ENCODE measurements around the gene PRKN.

Gene PRKN

GRCh38 chr6:161971043-161971442, 756.5 kb downstream of the PRKN start:
- Histone ChIP-seq H3K27ac (ENCODE audit: insufficient read depth, low read depth, low read length, poor library complexity, severe bottlenecking) (no peak overlapping the region), H3K4me3 (ENCODE audit: insufficient read depth, low read depth, low read length) (no peak overlapping the region), H3K36me3 (ENCODE audit: control insufficient read depth, insufficient read depth, low read length) (no peaks in the 10 kb centered on the region), H3K9me3 (ENCODE audit: control insufficient read depth, low read length) (no peaks in the 10 kb centered on the region), H3K27me3 (ENCODE audit: control insufficient read depth, insufficient read depth, low read length, poor library complexity, severe bottlenecking) (no peaks in the 10 kb centered on the region), H3K4me1 (ENCODE audit: control insufficient read depth, insufficient read depth, low read length) (no peaks in the 10 kb centered on the region)
- 94 to 98% methylated on average over 5 of the region's 5 CpGs for WGBS, 2 experiments

GRCh38 chr6:161963634-161964234, 763.8 kb downstream of the PRKN start:
- H3K4me3 ChIP-seq (ENCODE audit: insufficient read depth, low read depth, low read length), result no peak overlapping the region
- WGBS, 2 experiments, result 24 to 33% methylated on average over 4 of the region's 4 CpGs
- no peak overlapping the region for H3K27ac ChIP-seq (ENCODE audit: insufficient read depth, low read depth, low read length, poor library complexity, severe bottlenecking)
- no peaks in the 10 kb centered on the region for H3K36me3 ChIP-seq (ENCODE audit: control insufficient read depth, insufficient read depth, low read length)
- no peaks in the 10 kb centered on the region for H3K27me3 ChIP-seq (ENCODE audit: control insufficient read depth, insufficient read depth, low read length, poor library complexity, severe bottlenecking)
- peaks cover 7% of the 10 kb centered on the region for H3K4me1 ChIP-seq (ENCODE audit: control insufficient read depth, insufficient read depth, low read length)
- no peaks in the 10 kb centered on the region for H3K9me3 ChIP-seq (ENCODE audit: control insufficient read depth, low read length)

GRCh38 chr6:161963181-161963580, 764.4 kb downstream of the PRKN start:
- Histone ChIP-seq H3K36me3 (ENCODE audit: control insufficient read depth, insufficient read depth, low read length) (no peaks in the 10 kb centered on the region), H3K9me3 (ENCODE audit: control insufficient read depth, low read length) (no peaks in the 10 kb centered on the region), H3K27me3 (ENCODE audit: control insufficient read depth, insufficient read depth, low read length, poor library complexity, severe bottlenecking) (no peaks in the 10 kb centered on the region), H3K4me1 (ENCODE audit: control insufficient read depth, insufficient read depth, low read length) (peaks cover 7% of the 10 kb centered on the region), H3K27ac (ENCODE audit: insufficient read depth, low read depth, low read length, poor library complexity, severe bottlenecking) (no peak overlapping the region), H3K4me3 (ENCODE audit: insufficient read depth, low read depth, low read length) (no peak overlapping the region)
- WGBS, 2 experiments, result 89 to 90% methylated on average over 8 of the region's 8 CpGs

GRCh38 chr6:161961796-161962195, 765.8 kb downstream of the PRKN start:
- 91 to 94% methylated on average over 6 of the region's 6 CpGs for WGBS, 2 experiments
- Histone ChIP-seq H3K36me3 (ENCODE audit: control insufficient read depth, insufficient read depth, low read length) (no peaks in the 10 kb centered on the region), H3K9me3 (ENCODE audit: control insufficient read depth, low read length) (no peaks in the 10 kb centered on the region), H3K27ac (ENCODE audit: insufficient read depth, low read depth, low read length, poor library complexity, severe bottlenecking) (no peak overlapping the region), H3K4me3 (ENCODE audit: insufficient read depth, low read depth, low read length) (no peak overlapping the region), H3K27me3 (ENCODE audit: control insufficient read depth, insufficient read depth, low read length, poor library complexity, severe bottlenecking) (no peaks in the 10 kb centered on the region), H3K4me1 (ENCODE audit: control insufficient read depth, insufficient read depth, low read length) (peaks cover 7% of the 10 kb centered on the region)

GRCh38 chr6:161961046-161961445, 766.5 kb downstream of the PRKN start:
- Histone ChIP-seq H3K27me3 (ENCODE audit: control insufficient read depth, insufficient read depth, low read length, poor library complexity, severe bottlenecking) (no peaks in the 10 kb centered on the region), H3K36me3 (ENCODE audit: control insufficient read depth, insufficient read depth, low read length) (no peaks in the 10 kb centered on the region), H3K4me3 (ENCODE audit: insufficient read depth, low read depth, low read length) (no peak overlapping the region), H3K4me1 (ENCODE audit: control insufficient read depth, insufficient read depth, low read length) (peaks cover 7% of the 10 kb centered on the region), H3K9me3 (ENCODE audit: control insufficient read depth, low read length) (no peaks in the 10 kb centered on the region), H3K27ac (ENCODE audit: insufficient read depth, low read depth, low read length, poor library complexity, severe bottlenecking) (no peak overlapping the region)
- WGBS, 2 experiments, result 87 to 92% methylated on average over 8 of the region's 8 CpGs

GRCh38 chr6:161959072-161959471, 768.5 kb downstream of the PRKN start:
- 92 to 95% methylated on average over 12 of the region's 12 CpGs for WGBS, 2 experiments

GRCh38 chr6:161956082-161956481, 771.5 kb downstream of the PRKN start:
- no peaks in the 10 kb centered on the region for H3K9me3 ChIP-seq (ENCODE audit: control insufficient read depth, low read length)
- H3K36me3 ChIP-seq (ENCODE audit: control insufficient read depth, insufficient read depth, low read length), result no peaks in the 10 kb centered on the region
- no peaks in the 10 kb centered on the region for H3K4me1 ChIP-seq (ENCODE audit: control insufficient read depth, insufficient read depth, low read length)
- WGBS, 2 experiments, result 89 to 90% methylated on average over 1 of the region's 1 CpG
- H3K27me3 ChIP-seq (ENCODE audit: control insufficient read depth, insufficient read depth, low read length, poor library complexity, severe bottlenecking), result no peaks in the 10 kb centered on the region
- H3K4me3 ChIP-seq (ENCODE audit: insufficient read depth, low read depth, low read length), result no peak overlapping the region
- no peak overlapping the region for H3K27ac ChIP-seq (ENCODE audit: insufficient read depth, low read depth, low read length, poor library complexity, severe bottlenecking)

More at GRCh38 chr6:161959072-161959471, 768.5 kb downstream of the PRKN start:
- H3K4me3 ChIP-seq (ENCODE audit: insufficient read depth, low read depth, low read length), result no peak overlapping the region
- H3K36me3 ChIP-seq (ENCODE audit: control insufficient read depth, insufficient read depth, low read length), result no peaks in the 10 kb centered on the region
- no peaks in the 10 kb centered on the region for H3K27me3 ChIP-seq (ENCODE audit: control insufficient read depth, insufficient read depth, low read length, poor library complexity, severe bottlenecking)
- H3K9me3 ChIP-seq (ENCODE audit: control insufficient read depth, low read length), result no peaks in the 10 kb centered on the region
- H3K27ac ChIP-seq (ENCODE audit: insufficient read depth, low read depth, low read length, poor library complexity, severe bottlenecking), result no peak overlapping the region
- peaks cover 2% of the 10 kb centered on the region for H3K4me1 ChIP-seq (ENCODE audit: control insufficient read depth, insufficient read depth, low read length)

- Histone ChIP-seq H3K4me1 (ENCODE audit: control insufficient read depth, insufficient read depth, low read length) (no peaks in the 10 kb centered on the region), H3K36me3 (ENCODE audit: control insufficient read depth, insufficient read depth, low read length) (no peaks in the 10 kb centered on the region), H3K9me3 (ENCODE audit: control insufficient read depth, low read length) (no peaks in the 10 kb centered on the region), H3K4me3 (ENCODE audit: insufficient read depth, low read depth, low read length) (no peak overlapping the region), H3K27me3 (ENCODE audit: control insufficient read depth, insufficient read depth, low read length, poor library complexity, severe bottlenecking) (no peaks in the 10 kb centered on the region), H3K27ac (ENCODE audit: insufficient read depth, low read depth, low read length, poor library complexity, severe bottlenecking) (no peak overlapping the region)
- 79 to 82% methylated on average over 4 to 5 of the region's 5 CpGs for WGBS, 2 experiments
These were observed 772.8 kb downstream of the PRKN start for GRCh38 chr6:161954699-161955276.

GRCh38 chr6:161954077-161954476, 773.5 kb downstream of the PRKN start:
- no peak overlapping the region for H3K4me3 ChIP-seq (ENCODE audit: insufficient read depth, low read depth, low read length)
- H3K27me3 ChIP-seq (ENCODE audit: control insufficient read depth, insufficient read depth, low read length, poor library complexity, severe bottlenecking), result no peaks in the 10 kb centered on the region
- 90 to 91% methylated on average over 10 of the region's 10 CpGs for WGBS, 2 experiments
- H3K27ac ChIP-seq (ENCODE audit: insufficient read depth, low read depth, low read length, poor library complexity, severe bottlenecking), result no peak overlapping the region
- H3K4me1 ChIP-seq (ENCODE audit: control insufficient read depth, insufficient read depth, low read length), result no peaks in the 10 kb centered on the region
- no peaks in the 10 kb centered on the region for H3K36me3 ChIP-seq (ENCODE audit: control insufficient read depth, insufficient read depth, low read length)
- no peaks in the 10 kb centered on the region for H3K9me3 ChIP-seq (ENCODE audit: control insufficient read depth, low read length)

- no peaks in the 10 kb centered on the region for H3K4me1 ChIP-seq (ENCODE audit: control insufficient read depth, insufficient read depth, low read length)
- no peaks in the 10 kb centered on the region for H3K27me3 ChIP-seq (ENCODE audit: control insufficient read depth, insufficient read depth, low read length, poor library complexity, severe bottlenecking)
- WGBS, 2 experiments, result 90 to 93% methylated on average over 2 of the region's 2 CpGs
These were observed 776.4 kb downstream of the PRKN start for GRCh38 chr6:161951126-161951525.

More at GRCh38 chr6:161951126-161951525, 776.4 kb downstream of the PRKN start:
- H3K36me3 ChIP-seq (ENCODE audit: control insufficient read depth, insufficient read depth, low read length), result no peaks in the 10 kb centered on the region
- no peaks in the 10 kb centered on the region for H3K9me3 ChIP-seq (ENCODE audit: control insufficient read depth, low read length)
- no peak overlapping the region for H3K4me3 ChIP-seq (ENCODE audit: insufficient read depth, low read depth, low read length)
- no peak overlapping the region for H3K27ac ChIP-seq (ENCODE audit: insufficient read depth, low read depth, low read length, poor library complexity, severe bottlenecking)
